ENCODE data around the gene AIF1L. TPM values are rescaled to one million over a fixed set of nuclear protein-coding genes. Genes with fewer than 3 reads are reported as not detected.

Gene AIF1L
- total and polyA plus RNA-seq, 4 donors = 0.61 to 1.8 (median 1.2) TPM

- H3K27ac ChIP-seq (ENCODE audit: low read depth in 1 of 2, low read length in 2 of 2) = no peak overlapping the region
- no peak overlapping the region for H3K4me3 ChIP-seq (ENCODE audit: low read depth in 1 of 3, low read length in 3 of 3)
- WGBS = 81% methylated on average over 17 of the region's 17 CpGs
- no peaks in the 10 kb centered on the region for H3K27me3 ChIP-seq (ENCODE audit: control insufficient read depth in 4 of 4, insufficient read depth in 4 of 4, low read length in 3 of 4)
- H3K4me1 ChIP-seq (ENCODE audit: control insufficient read depth in 4 of 4, insufficient read depth in 4 of 4, low read length in 3 of 4) = no peaks in the 10 kb centered on the region
- H3K36me3 ChIP-seq (ENCODE audit: control insufficient read depth in 4 of 4, insufficient read depth in 3 of 4, low read depth in 1 of 4, low read length in 3 of 4) = no peaks in the 10 kb centered on the region
- no peak for DNase-seq (ENCODE audit: low spot score)
- TF ChIP-seq RXRA (IDR thresholded peaks at IDR 0.05) (no peak), ZBTB33 (IDR thresholded peaks at IDR 0.05) (no peak), RAD21 (IDR thresholded peaks at IDR 0.05) (no peak), FOXA1 (IDR thresholded peaks at IDR 0.05) (no peak), NR2F2 (IDR thresholded peaks at IDR 0.05) (no peak), HNF4A (conservative IDR thresholded peaks at IDR 0.05) (no peak), YY1 (IDR thresholded peaks at IDR 0.05) (no peak), HNF4G (IDR thresholded peaks at IDR 0.05) (no peak), SP1 (IDR thresholded peaks at IDR 0.05) (no peak), EGR1 (IDR thresholded peaks at IDR 0.05; ENCODE audit: low read depth in 2 of 2) (no peak), FOXA2 (IDR thresholded peaks at IDR 0.05) (no peak), GABPA (IDR thresholded peaks at IDR 0.05 in 1 of 2, conservative IDR thresholded peaks at IDR 0.05 in 1 of 2) (no peak), ATF3 (IDR thresholded peaks at IDR 0.05) (no peak), TAF1 (conservative IDR thresholded peaks at IDR 0.05) (no peak), REST (IDR thresholded peaks at IDR 0.05) (no peak)
- TF ChIP-seq, protein P1, sequence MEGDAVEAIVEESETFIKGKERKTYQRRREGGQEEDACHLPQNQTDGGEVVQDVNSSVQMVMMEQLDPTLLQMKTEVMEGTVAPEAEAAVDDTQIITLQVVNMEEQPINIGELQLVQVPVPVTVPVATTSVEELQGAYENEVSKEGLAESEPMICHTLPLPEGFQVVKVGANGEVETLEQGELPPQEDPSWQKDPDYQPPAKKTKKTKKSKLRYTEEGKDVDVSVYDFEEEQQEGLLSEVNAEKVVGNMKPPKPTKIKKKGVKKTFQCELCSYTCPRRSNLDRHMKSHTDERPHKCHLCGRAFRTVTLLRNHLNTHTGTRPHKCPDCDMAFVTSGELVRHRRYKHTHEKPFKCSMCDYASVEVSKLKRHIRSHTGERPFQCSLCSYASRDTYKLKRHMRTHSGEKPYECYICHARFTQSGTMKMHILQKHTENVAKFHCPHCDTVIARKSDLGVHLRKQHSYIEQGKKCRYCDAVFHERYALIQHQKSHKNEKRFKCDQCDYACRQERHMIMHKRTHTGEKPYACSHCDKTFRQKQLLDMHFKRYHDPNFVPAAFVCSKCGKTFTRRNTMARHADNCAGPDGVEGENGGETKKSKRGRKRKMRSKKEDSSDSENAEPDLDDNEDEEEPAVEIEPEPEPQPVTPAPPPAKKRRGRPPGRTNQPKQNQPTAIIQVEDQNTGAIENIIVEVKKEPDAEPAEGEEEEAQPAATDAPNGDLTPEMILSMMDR (IDR thresholded peaks at IDR 0.05; ENCODE audit: low read depth, low read length, missing input control) = no peak
- TF ChIP-seq, protein P2, sequence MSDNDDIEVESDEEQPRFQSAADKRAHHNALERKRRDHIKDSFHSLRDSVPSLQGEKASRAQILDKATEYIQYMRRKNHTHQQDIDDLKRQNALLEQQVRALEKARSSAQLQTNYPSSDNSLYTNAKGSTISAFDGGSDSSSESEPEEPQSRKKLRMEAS (IDR thresholded peaks at IDR 0.05) = no peak
- H3K9ac ChIP-seq (ENCODE audit: low read depth in 1 of 2, low read length in 2 of 2) = no peak overlapping the region
- H3K9me3 ChIP-seq (ENCODE audit: control insufficient read depth in 4 of 4, low read length in 3 of 4) = no peaks in the 10 kb centered on the region
Measured at GRCh38 chr9:131078427-131079366, 17.6 kb upstream of the AIF1L start.
